ENCODE results near the gene MAN2A2. TPM values are rescaled to one million over a fixed set of nuclear protein-coding genes. Genes with fewer than 3 reads are reported as not detected.

The MAN2A2 gene
- total RNA-seq, 4 donors from 2014 or later = 56.8 to 124 (median 92.4) TPM

GRCh38 chr15:90941038-90941437 lies 37.9 kb downstream of the MAN2A2 start:
- no peak for ATAC-seq
- TF ChIP-seq CTCF (IDR thresholded peaks at IDR 0.05 in 4 of 5, conservative IDR thresholded peaks at IDR 0.05 in 1 of 5) (no peak), POLR2A (IDR thresholded peaks at IDR 0.05) (no peak)
- Histone ChIP-seq H3K9me3 (no peaks in the 10 kb centered on the region), H3K4me3 (no peak overlapping the region), H3K27ac (no peak overlapping the region), H3K4me1 (peaks cover 4 to 5% of the 10 kb centered on the region in 2 donors), H3K36me3 (peaks cover 0 to 87% of the 10 kb centered on the region in 2 donors), H3K27me3 (no peaks in the 10 kb centered on the region)
- intact Hi-C loops (cut with DNase I; ENCODE audit: low total_unique reads) = no loop called here
- in situ Hi-C loops (cut with MboI; ENCODE audit: low sequenced_read_pairs in 4 of 4) = no loop called here
- DNase-seq = no peak

- no peaks in the 10 kb centered on the region for H3K27me3 ChIP-seq
- H3K4me3 ChIP-seq = no peak overlapping the region
- DNase-seq (no peak), ATAC-seq (no peak)
- TF ChIP-seq CTCF (IDR thresholded peaks at IDR 0.05 in 4 of 5, conservative IDR thresholded peaks at IDR 0.05 in 1 of 5) (no peak), POLR2A (IDR thresholded peaks at IDR 0.05) (no peak)
- in situ Hi-C loops (cut with MboI; ENCODE audit: low sequenced_read_pairs in 4 of 4) = no loop called here
- intact Hi-C loops (cut with DNase I; ENCODE audit: low total_unique reads) = no loop called here
- no peaks in the 10 kb centered on the region for H3K4me1 ChIP-seq
- H3K36me3 ChIP-seq = peaks cover 0 to 93% of the 10 kb centered on the region in 2 donors
- H3K27ac ChIP-seq = no peak overlapping the region
- no peaks in the 10 kb centered on the region for H3K9me3 ChIP-seq
Observed at GRCh38 chr15:90942354-90943120, 39.4 kb downstream of the MAN2A2 start.

GRCh38 chr15:90945091-90945490 lies 42.0 kb downstream of the MAN2A2 start:
- H3K4me1 ChIP-seq = no peaks in the 10 kb centered on the region
- no peaks in the 10 kb centered on the region for H3K9me3 ChIP-seq
- no peak overlapping the region for H3K4me3 ChIP-seq
- intact Hi-C loops (cut with DNase I; ENCODE audit: low total_unique reads) = no loop called here
- H3K27me3 ChIP-seq = no peaks in the 10 kb centered on the region
- ATAC-seq (no peak), DNase-seq (no peak)
- in situ Hi-C loops (cut with MboI; ENCODE audit: low sequenced_read_pairs in 4 of 4) = no loop called here
- peaks cover 0 to 93% of the 10 kb centered on the region in 2 donors for H3K36me3 ChIP-seq
- H3K27ac ChIP-seq = no peak overlapping the region
- no peak for TF ChIP-seq POLR2A (IDR thresholded peaks at IDR 0.05)
- TF ChIP-seq CTCF (IDR thresholded peaks at IDR 0.05 in 4 of 5, conservative IDR thresholded peaks at IDR 0.05 in 1 of 5) = no peak

GRCh38 chr15:90946538-90946937 lies 43.4 kb downstream of the MAN2A2 start:
- peaks cover 0 to 93% of the 10 kb centered on the region in 2 donors for H3K36me3 ChIP-seq
- H3K27me3 ChIP-seq = no peaks in the 10 kb centered on the region
- no peak overlapping the region for H3K4me3 ChIP-seq
- no peak overlapping the region for H3K27ac ChIP-seq
- intact Hi-C loops (cut with DNase I; ENCODE audit: low total_unique reads) = no loop called here
- no peaks in the 10 kb centered on the region for H3K4me1 ChIP-seq
- H3K9me3 ChIP-seq = no peaks in the 10 kb centered on the region
- ATAC-seq (no peak), DNase-seq (no peak)
- in situ Hi-C loops (cut with MboI; ENCODE audit: low sequenced_read_pairs in 4 of 4) = no loop called here
- TF ChIP-seq CTCF (IDR thresholded peaks at IDR 0.05 in 4 of 5, conservative IDR thresholded peaks at IDR 0.05 in 1 of 5) (no peak), POLR2A (IDR thresholded peaks at IDR 0.05) (no peak)
